Astrocyte of the cerebellum (primary cell): ENCODE data around the gene CSE1L.
"Not testable (repeated sequence)": the region's sequence is repeated elsewhere in the genome, so short reads cannot be mapped to it uniquely, and the experiment has no call there.

ENCODE experiments used
- DNase-seq: peaks from one replicate; pipeline ENCODE4 v3.0.0-alpha.2; 2011; ENCODE audit warnings: low read depth
- H3K4me3 ChIP-seq: 2 replicates; pipeline ENCODE4 v1.5.1; 2011; ENCODE audit warnings: mild to moderate bottlenecking, low read depth, low read length, moderate library complexity
- CTCF ChIP-seq: IDR thresholded peaks from 2 replicates; pipeline ENCODE4 v1.5.1; 2012; ENCODE audit warnings: low read length, low read depth, moderate library complexity, mild to moderate bottlenecking; ENCODE audit errors: missing control alignments
- in situ Hi-C: cut with HindIII; loops from 2 replicates; pipeline ENCODE4 v1.10.0; 2017; ENCODE audit warnings: low sequenced_read_pairs

The CSE1L gene

GRCh38 chr20:49097159-49097558 lies 51.0 kb downstream of the CSE1L start:
- DNase-seq: no peak
- H3K4me3 ChIP-seq: no peak overlapping the region
- TF ChIP-seq CTCF: no peak
- in situ Hi-C loops: no loop called here

- no peak overlapping the region for H3K4me3 ChIP-seq
- TF ChIP-seq CTCF: no peak
- no peak for DNase-seq
- in situ Hi-C loops: no loop called here
Observed at GRCh38 chr20:49098136-49098535, 52.0 kb downstream of the CSE1L start.

GRCh38 chr20:49099011-49099410 lies 52.9 kb downstream of the CSE1L start:
- in situ Hi-C loops: no loop called here
- H3K4me3 ChIP-seq: no peak overlapping the region
- TF ChIP-seq CTCF: no peak
- DNase-seq: no peak

- DNase-seq: not testable (repeated sequence)
- in situ Hi-C loops: loop anchor here (5.0 kb wide), 1 partner anchor 37 kb away; no protein-coding TSS in a partner anchor
Observed at GRCh38 chr20:49100292-49100691, 54.2 kb downstream of the CSE1L start.

GRCh38 chr20:49100972-49101371 lies 54.9 kb downstream of the CSE1L start:
- DNase-seq: no peak
- no peak overlapping the region for H3K4me3 ChIP-seq
- in situ Hi-C loops: loop anchor here (5.0 kb wide), 1 partner anchor 36 kb away; no protein-coding TSS in a partner anchor
- TF ChIP-seq CTCF: no peak

More at GRCh38 chr20:49100292-49100691, 54.2 kb downstream of the CSE1L start:
- H3K4me3 ChIP-seq: not testable (repeated sequence)

GRCh38 chr20:49103019-49103418 lies 56.9 kb downstream of the CSE1L start:
- TF ChIP-seq CTCF: no peak
- no peak overlapping the region for H3K4me3 ChIP-seq
- DNase-seq: no peak
- in situ Hi-C loops: loop anchor here (5.0 kb wide), 1 partner anchor 34 kb away; no protein-coding TSS in a partner anchor

GRCh38 chr20:49103647-49104364 lies 57.7 kb downstream of the CSE1L start:
- DNase-seq: no peak
- no peak for TF ChIP-seq CTCF
- in situ Hi-C loops: loop anchor here (5.0 kb wide), 1 partner anchor 33 kb away; no protein-coding TSS in a partner anchor
- H3K4me3 ChIP-seq: no peak overlapping the region
